H1 (cell line): ENCODE results near the gene YIPF5. TPM values are rescaled to one million over a fixed set of nuclear protein-coding genes. Genes with fewer than 3 reads are reported as not detected.

Source experiments
- CTCF ChIA-PET: fragments of 300-600 bp; sonication (Branson Sonifier 250); formaldehyde crosslinking; loops from one replicate; lab custom pipeline; 2021; ENCODE audit not compliant: partially characterized antibody; lab: Charles Lee
- POLR2A ChIA-PET: fragments of 300-600 bp; sonication (Branson Sonifier 250); formaldehyde crosslinking; loops from one replicate; lab custom pipeline; 2021; ENCODE audit warnings: inconsistent platforms; ENCODE audit not compliant: partially characterized antibody; lab: Charles Lee
- DNase-seq, 2 experiments: peaks; one replicate each; pipeline versions ENCODE4 v3.0.0 to v3.0.0-alpha.2; 2010 to 2022; ENCODE audit warnings: low spot score in 2 of 2, low read depth in 1 of 2, mixed read lengths in 1 of 2
- FAIRE-seq: peaks from 2 replicates; lab custom pipeline; 2011; peaks lifted over from hg19 to GRCh38; lab: Jason Lieb, UNC
- H2AFZ ChIP-seq: 2 replicates; pipeline ENCODE4 v1.8.1; 2012; ENCODE audit warnings: low read length, inconsistent platforms
- H2AK5ac ChIP-seq: 2 replicates; pipeline ENCODE4 v1.6.1; 2013; ENCODE audit warnings: low read depth, low read length
- H2BK120ac ChIP-seq: replicated peaks from 2 replicates; pipeline ENCODE3; 2013; ENCODE audit warnings: low read depth, low read length, inconsistent platforms
- H2BK12ac ChIP-seq: 2 replicates; pipeline ENCODE4 v1.6.1; 2013; ENCODE audit warnings: low read depth, low read length
- H2BK15ac ChIP-seq: 2 replicates; pipeline ENCODE4 v1.6.1; 2013; ENCODE audit warnings: low read length
- H2BK20ac ChIP-seq: 2 replicates; pipeline ENCODE4 v1.6.1; 2013; ENCODE audit warnings: low read length
- H2BK5ac ChIP-seq: 2 replicates; pipeline ENCODE4 v1.6.1; 2013; ENCODE audit warnings: low read depth, low read length
- H3K14ac ChIP-seq: 2 replicates; pipeline ENCODE4 v1.6.1; 2013; ENCODE audit warnings: inconsistent platforms; ENCODE audit not compliant: insufficient read length
- H3K18ac ChIP-seq: 2 replicates; pipeline ENCODE4 v1.6.1; 2013; ENCODE audit warnings: low read length; ENCODE audit errors: extremely low read depth
- H3K23ac ChIP-seq: 2 replicates; pipeline ENCODE4 v1.6.1; 2013; ENCODE audit warnings: inconsistent platforms; ENCODE audit not compliant: insufficient read length
- H3K23me2 ChIP-seq: 2 replicates; pipeline ENCODE4 v1.6.1; 2013; ENCODE audit warnings: low read depth, low read length
- H3K27ac ChIP-seq: 2 replicates; pipeline ENCODE4 v1.6.1; 2011; ENCODE audit warnings: low read depth, low read length, inconsistent platforms
- H3K27me3 ChIP-seq, 4 experiments: replicated peaks in 1 of 4; 1 replicate in 1 of 4; 2 replicates in 3 of 4; pipeline versions ENCODE4 v1.6.1 to v1.8.1; 2011 to 2013; ENCODE audit warnings: low read length in 3 of 4, mild to moderate bottlenecking in 3 of 4, inconsistent platforms in 2 of 4, mixed read lengths in 2 of 4, moderate library complexity in 1 of 4; ENCODE audit not compliant: control insufficient read depth in 3 of 4, insufficient read depth in 3 of 4; ENCODE audit errors: extremely low read depth in 1 of 4
- H3K36me3 ChIP-seq, 4 experiments: 2 replicates each; pipeline versions ENCODE4 v1.6.1 to v1.8.1; 2011 to 2013; ENCODE audit warnings: mild to moderate bottlenecking in 4 of 4, low read length in 3 of 4, moderate library complexity in 2 of 4, control low read depth in 1 of 4, inconsistent platforms in 1 of 4; ENCODE audit not compliant: insufficient read depth in 4 of 4, control insufficient read depth in 2 of 4
- H3K4ac ChIP-seq: replicated peaks from 2 replicates; pipeline ENCODE3; 2013; ENCODE audit warnings: low read length, low read depth, mixed read lengths, inconsistent platforms; ENCODE audit not compliant: insufficient read length
- H3K4me1 ChIP-seq, 4 experiments: replicated peaks in 1 of 4; 1 replicate in 1 of 4; 2 replicates in 3 of 4; pipeline versions ENCODE4 v1.6.1 to v1.8.1; 2011 to 2013; ENCODE audit warnings: low read length in 3 of 4, inconsistent platforms in 2 of 4, mixed read lengths in 1 of 4; ENCODE audit not compliant: insufficient read depth in 4 of 4, control insufficient read depth in 3 of 4
- H3K4me2 ChIP-seq, 2 experiments: 2 replicates each; pipeline versions ENCODE4 v1.6.1 to v1.8.1; 2011 to 2013; ENCODE audit warnings: low read depth in 2 of 2, low read length in 2 of 2, control low read depth in 1 of 2, inconsistent platforms in 1 of 2, mild to moderate bottlenecking in 1 of 2; ENCODE audit not compliant: insufficient read depth in 1 of 2
- H3K4me3 ChIP-seq, 4 experiments: fragments of 200-600, 300-600 bp in 1 of 4; sonication (generic), shearing (Covaris generic), sonication (Bioruptor Twin) in 1 of 4; 2 replicates each; pipeline versions ENCODE4 v1.5.1 to v1.8.1; 2011 to 2016; ENCODE audit warnings: low read length in 4 of 4, low read depth in 3 of 4, control low read depth in 2 of 4, inconsistent platforms in 2 of 4, mild to moderate bottlenecking in 2 of 4, mixed read lengths in 1 of 4, moderate library complexity in 1 of 4; ENCODE audit not compliant: insufficient read depth in 2 of 4; ENCODE audit errors: extremely low read depth in 1 of 4
- H3K56ac ChIP-seq: replicated peaks from 2 replicates; pipeline ENCODE3; 2013; ENCODE audit warnings: low read depth, mild to moderate bottlenecking, mixed read lengths, low read length, inconsistent platforms; ENCODE audit not compliant: insufficient read length
- H3K79me1 ChIP-seq: 2 replicates; pipeline ENCODE4 v1.6.1; 2013; ENCODE audit warnings: low read depth, low read length, control low read depth
- H3K79me2 ChIP-seq, 2 experiments: 2 replicates each; pipeline versions ENCODE4 v1.6.1 to v1.8.1; 2012 to 2013; ENCODE audit warnings: low read length in 2 of 2, mild to moderate bottlenecking in 2 of 2, inconsistent platforms in 1 of 2; ENCODE audit not compliant: insufficient read depth in 2 of 2, control insufficient read depth in 1 of 2
- H3K9ac ChIP-seq, 4 experiments: replicated peaks in 1 of 4; 1 replicate in 1 of 4; 2 replicates in 3 of 4; pipeline versions ENCODE4 v1.6.1 to v1.8.1; 2011 to 2013; ENCODE audit warnings: low read depth in 3 of 4, low read length in 3 of 4, control low read depth in 2 of 4, mild to moderate bottlenecking in 2 of 4, moderate library complexity in 2 of 4, inconsistent platforms in 1 of 4; ENCODE audit errors: extremely low read depth in 1 of 4
- H3K9me3 ChIP-seq, 2 experiments: 2 replicates each; pipeline versions ENCODE4 v1.6.1 to v1.8.1; 2012 to 2013; ENCODE audit warnings: mild to moderate bottlenecking in 2 of 2, moderate library complexity in 2 of 2, control low read depth in 1 of 2, inconsistent platforms in 1 of 2, low read depth in 1 of 2, low read length in 1 of 2, mixed read lengths in 1 of 2; ENCODE audit not compliant: insufficient read depth in 2 of 2
- H4K20me1 ChIP-seq, 2 experiments: replicated peaks in 1 of 2; 2 replicates each; pipeline versions ENCODE3 to v1.8.1; 2011 to 2013; ENCODE audit warnings: inconsistent platforms in 2 of 2, low read length in 2 of 2, mild to moderate bottlenecking in 1 of 2; ENCODE audit not compliant: insufficient read depth in 2 of 2, control insufficient read depth in 1 of 2
- H4K5ac ChIP-seq: 2 replicates; pipeline ENCODE4 v1.6.1; 2013; ENCODE audit warnings: low read length, low read depth, mixed read lengths, inconsistent platforms; ENCODE audit not compliant: insufficient read length
- H4K8ac ChIP-seq: 2 replicates; pipeline ENCODE4 v1.8.0; 2013; ENCODE audit warnings: mild to moderate bottlenecking, moderate library complexity, low read length, inconsistent platforms; ENCODE audit not compliant: insufficient read depth; ENCODE audit errors: extremely low read depth
- H4K91ac ChIP-seq: replicated peaks from 2 replicates; pipeline ENCODE3; 2013; ENCODE audit warnings: low read length, mixed read lengths, inconsistent platforms; ENCODE audit not compliant: insufficient read length
- BRCA1 ChIP-seq: IDR thresholded peaks from 2 replicates; pipeline ENCODE4 v1.6.1; 2012; ENCODE audit warnings: low read depth, low read length, improper control_type of control experiment
- CBX5 ChIP-seq: fragments of 300-800, 300-1000 bp; sonication (generic); IDR thresholded peaks from 2 replicates; pipeline ENCODE4 v1.7.1; 2016; ENCODE audit warnings: antibody characterized with exemption, low read length, low read depth
- CEBPB ChIP-seq: IDR thresholded peaks from 2 replicates; pipeline ENCODE4 v1.6.1; 2012; ENCODE audit warnings: low read depth, low read length
- EZH2 ChIP-seq: fragments of 200-600 bp; sonication (generic); IDR thresholded peaks from 2 replicates; pipeline ENCODE4 v1.7.1; 2012; ENCODE audit warnings: low read depth, mild to moderate bottlenecking, moderate library complexity, low read length, inconsistent platforms; ENCODE audit not compliant: severe bottlenecking
- GABPA ChIP-seq: IDR thresholded peaks from 2 replicates; pipeline ENCODE4 v1.6.1; 2011; ENCODE audit warnings: mild to moderate bottlenecking, low read length, moderate library complexity, borderline replicate concordance; ENCODE audit not compliant: insufficient read depth
- JUND ChIP-seq: IDR thresholded peaks from 2 replicates; pipeline ENCODE4 v1.6.1; 2011; ENCODE audit warnings: mild to moderate bottlenecking, improper control_type of control experiment, low read length
- KDM4A ChIP-seq: IDR thresholded peaks from one replicate; pipeline ENCODE4 v1.7.1; 2012; ENCODE audit warnings: low read depth, mild to moderate bottlenecking, moderate library complexity, low read length, inconsistent platforms; ENCODE audit not compliant: severe bottlenecking
- KDM5A ChIP-seq: fragments of 200-600 bp; IDR thresholded peaks from 2 replicates; pipeline ENCODE4 v1.7.1; 2012; ENCODE audit warnings: mild to moderate bottlenecking, low read length, inconsistent platforms, mixed read lengths
- SIN3A ChIP-seq, 2 experiments: IDR thresholded peaks in 1 of 2; conservative IDR thresholded peaks in 1 of 2; 2 replicates each; pipeline ENCODE4 v1.6.1; 2011 to 2012; ENCODE audit warnings: low read length in 2 of 2, improper control_type of control experiment in 1 of 2, low read depth in 1 of 2, mild to moderate bottlenecking in 1 of 2
- SP2 ChIP-seq: IDR thresholded peaks from 2 replicates; pipeline ENCODE4 v1.6.1; 2012; ENCODE audit warnings: mild to moderate bottlenecking, low read length, inconsistent platforms
- SRF ChIP-seq: IDR thresholded peaks from 2 replicates; pipeline ENCODE4 v1.6.1; 2011; ENCODE audit warnings: mild to moderate bottlenecking, low read depth, low read length, moderate library complexity
- SUZ12 ChIP-seq: fragments of 200-600 bp; sonication (generic); IDR thresholded peaks from 2 replicates; pipeline ENCODE4 v1.6.1; 2012; ENCODE audit warnings: mild to moderate bottlenecking, inconsistent platforms, low read length, moderate library complexity, mixed read lengths
- polyA plus RNA-seq, 7 experiments: library from polyadenylated mRNA; depleted of rRNA in 3 of 7; stranded (reverse) in 5 of 7; unstranded in 2 of 7; fragments of >200 nt in 5 of 7; fragments of 200-250 nt in 2 of 7; gene quantifications; 1 replicate in 5 of 7; 2 replicates in 1 of 7; 4 replicates in 1 of 7; pipeline versions ENCODE4 v1.2.1 to v1.2.3, GENCODE V29; 2011 to 2013; ENCODE audit warnings: missing spikeins in 2 of 7, mixed read lengths in 2 of 7
- total RNA-seq: library from RNA; stranded (reverse); fragmentation: NEBNext Ultra II Directional; extraction: Animal tissue kit (Norgen Biotek cat#: 25700); gene quantifications from 2 replicates; pipeline ENCODE4 v1.2.1, GENCODE V29; 2021
- TF ChIP-seq, protein P1 (sequence below): IDR thresholded peaks from 2 replicates; pipeline ENCODE4 v1.6.1; 2011; ENCODE audit warnings: low read depth, mild to moderate bottlenecking, low read length; ENCODE audit not compliant: insufficient read depth
- TF ChIP-seq, protein P2 (sequence below): IDR thresholded peaks from 2 replicates; pipeline ENCODE4 v1.6.1; 2011; ENCODE audit warnings: low read length, improper control_type of control experiment

The YIPF5 gene
- total and polyA plus RNA-seq, 2 of the 8 experiments (the other 6 are each of a cell fraction or from before 2014, with no cell fraction given): 27.6 to 33.6 TPM

DNA sequence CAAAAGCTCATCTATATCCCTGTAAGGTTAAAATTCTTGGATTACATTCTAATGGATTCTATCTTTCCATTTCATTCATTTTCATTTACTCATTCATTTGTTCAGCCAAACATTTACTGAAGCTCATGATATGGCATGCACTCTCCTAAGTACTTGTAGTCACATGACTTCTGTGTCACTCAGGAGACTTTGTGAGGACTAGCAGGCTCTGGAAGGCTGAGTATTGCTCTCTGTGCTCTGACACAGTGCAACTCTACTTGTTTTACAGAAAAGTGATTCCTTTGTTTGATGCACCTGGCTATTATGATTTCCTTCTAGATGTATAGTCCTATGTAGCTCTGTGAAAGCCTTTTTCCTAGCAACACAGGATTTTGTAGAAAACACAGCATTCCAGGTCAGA is 53.0 kb downstream of the YIPF5 start:
- no peaks in the 10 kb centered on the region for H3K79me2 ChIP-seq
- POLR2A ChIA-PET: no interaction called here
- H4K20me1 ChIP-seq: no peaks in the 10 kb centered on the region
- H3K4me2 ChIP-seq: no peak overlapping the region
- H3K23me2 ChIP-seq: no peaks in the 10 kb centered on the region
- CTCF ChIA-PET: no interaction called here
- H2BK15ac ChIP-seq: no peak overlapping the region
- TF ChIP-seq CEBPB: no peak
- no peak for TF ChIP-seq KDM4A
- TF ChIP-seq SP2: no peak
- TF ChIP-seq CBX5: no peak
- TF ChIP-seq, protein P1, sequence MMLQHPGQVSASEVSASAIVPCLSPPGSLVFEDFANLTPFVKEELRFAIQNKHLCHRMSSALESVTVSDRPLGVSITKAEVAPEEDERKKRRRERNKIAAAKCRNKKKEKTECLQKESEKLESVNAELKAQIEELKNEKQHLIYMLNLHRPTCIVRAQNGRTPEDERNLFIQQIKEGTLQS: no peak
- TF ChIP-seq, protein P2, sequence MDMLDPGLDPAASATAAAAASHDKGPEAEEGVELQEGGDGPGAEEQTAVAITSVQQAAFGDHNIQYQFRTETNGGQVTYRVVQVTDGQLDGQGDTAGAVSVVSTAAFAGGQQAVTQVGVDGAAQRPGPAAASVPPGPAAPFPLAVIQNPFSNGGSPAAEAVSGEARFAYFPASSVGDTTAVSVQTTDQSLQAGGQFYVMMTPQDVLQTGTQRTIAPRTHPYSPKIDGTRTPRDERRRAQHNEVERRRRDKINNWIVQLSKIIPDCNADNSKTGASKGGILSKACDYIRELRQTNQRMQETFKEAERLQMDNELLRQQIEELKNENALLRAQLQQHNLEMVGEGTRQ: no peak
- no peak for TF ChIP-seq SRF
- TF ChIP-seq SUZ12: no peak
- no peak for TF ChIP-seq EZH2
- TF ChIP-seq BRCA1: no peak
- no peak for TF ChIP-seq SIN3A (conservative IDR thresholded peaks at IDR 0.05 in 1 of 2, IDR thresholded peaks at IDR 0.05 in 1 of 2; ENCODE audit: low read depth in 1 of 2, low read length in 2 of 2)
- no peak for TF ChIP-seq KDM5A
- no peak for TF ChIP-seq JUND
- TF ChIP-seq GABPA: no peak
- no peaks in the 10 kb centered on the region for H3K79me1 ChIP-seq
- H3K4ac ChIP-seq: no peak overlapping the region
- no peak overlapping the region for H2BK12ac ChIP-seq
- no peak overlapping the region for H3K18ac ChIP-seq
- no peaks in the 10 kb centered on the region for H3K27me3 ChIP-seq
- no peak overlapping the region for H4K8ac ChIP-seq
- FAIRE-seq (no peak), DNase-seq (no peak)
- H3K4me3 ChIP-seq: no peak overlapping the region
- no peak overlapping the region for H3K14ac ChIP-seq
- H3K27ac ChIP-seq: no peak overlapping the region
- no peaks in the 10 kb centered on the region for H3K9me3 ChIP-seq
- no peak overlapping the region for H2AK5ac ChIP-seq
- no peak overlapping the region for H2BK20ac ChIP-seq
- peak overlapping the region; percentile 54; the same call in 1 of the 2 replicates for H2AFZ ChIP-seq
- no peak overlapping the region for H4K91ac ChIP-seq
- H4K5ac ChIP-seq: no peak overlapping the region
- H3K36me3 ChIP-seq: no peaks in the 10 kb centered on the region
- H3K4me1 ChIP-seq: no peaks in the 10 kb centered on the region
- no peak overlapping the region for H3K23ac ChIP-seq
- no peak overlapping the region for H3K56ac ChIP-seq
- H3K9ac ChIP-seq: no peak overlapping the region
- H2BK5ac ChIP-seq: no peak overlapping the region
- no peak overlapping the region for H2BK120ac ChIP-seq
